HFF-Myc (cell line): ENCODE measurements around the gene ILDR1.

Experiments
- DNase-seq: peaks from one replicate; pipeline ENCODE4 v3.0.0-alpha.2; 2011; ENCODE audit warnings: low read depth; ENCODE audit errors: extremely low read depth
- H3K4me3 ChIP-seq: replicated peaks from 2 replicates; pipeline ENCODE4 v1.5.1; 2011; ENCODE audit warnings: low read depth, mild to moderate bottlenecking, control low read depth, low read length
- CTCF ChIP-seq: IDR thresholded peaks from 2 replicates; pipeline ENCODE4 v1.5.1; 2012; ENCODE audit warnings: mild to moderate bottlenecking, low read depth, low read length, control low read depth; ENCODE audit errors: missing control alignments

The ILDR1 gene

GRCh38 chr3:121974601-121975111, 47.4 kb downstream of the ILDR1 start:
- no peak for DNase-seq
- H3K4me3 ChIP-seq, result no peak overlapping the region
- TF ChIP-seq CTCF, result no peak

- no peak for DNase-seq
- TF ChIP-seq CTCF, result no peak
- H3K4me3 ChIP-seq, result no peak overlapping the region
These were observed 52.0 kb downstream of the ILDR1 start for GRCh38 chr3:121970047-121970446.

GRCh38 chr3:121969631-121970030, 52.4 kb downstream of the ILDR1 start:
- H3K4me3 ChIP-seq, result no peak overlapping the region
- no peak for DNase-seq
- no peak for TF ChIP-seq CTCF

GRCh38 chr3:121963608-121964007, 58.4 kb downstream of the ILDR1 start:
- DNase-seq, result no peak
- no peak overlapping the region for H3K4me3 ChIP-seq
- no peak for TF ChIP-seq CTCF

- no peak for DNase-seq
- no peak for TF ChIP-seq CTCF
- H3K4me3 ChIP-seq, result no peak overlapping the region
These were observed 59.6 kb downstream of the ILDR1 start for GRCh38 chr3:121962443-121962842.

GRCh38 chr3:121961283-121961682, 60.8 kb downstream of the ILDR1 start:
- TF ChIP-seq CTCF, result no peak

GRCh38 chr3:121958801-121959200, 63.2 kb downstream of the ILDR1 start:
- no peak for DNase-seq
- no peak for TF ChIP-seq CTCF
- H3K4me3 ChIP-seq, result no peak overlapping the region

More at GRCh38 chr3:121961283-121961682, 60.8 kb downstream of the ILDR1 start:
- no peak for DNase-seq
- H3K4me3 ChIP-seq, result no peak overlapping the region
